ENCODE measurements around the gene KIAA1755. TPM values are rescaled to one million over a fixed set of nuclear protein-coding genes. Genes with fewer than 3 reads are reported as not detected.

KIAA1755 gene, protein sequence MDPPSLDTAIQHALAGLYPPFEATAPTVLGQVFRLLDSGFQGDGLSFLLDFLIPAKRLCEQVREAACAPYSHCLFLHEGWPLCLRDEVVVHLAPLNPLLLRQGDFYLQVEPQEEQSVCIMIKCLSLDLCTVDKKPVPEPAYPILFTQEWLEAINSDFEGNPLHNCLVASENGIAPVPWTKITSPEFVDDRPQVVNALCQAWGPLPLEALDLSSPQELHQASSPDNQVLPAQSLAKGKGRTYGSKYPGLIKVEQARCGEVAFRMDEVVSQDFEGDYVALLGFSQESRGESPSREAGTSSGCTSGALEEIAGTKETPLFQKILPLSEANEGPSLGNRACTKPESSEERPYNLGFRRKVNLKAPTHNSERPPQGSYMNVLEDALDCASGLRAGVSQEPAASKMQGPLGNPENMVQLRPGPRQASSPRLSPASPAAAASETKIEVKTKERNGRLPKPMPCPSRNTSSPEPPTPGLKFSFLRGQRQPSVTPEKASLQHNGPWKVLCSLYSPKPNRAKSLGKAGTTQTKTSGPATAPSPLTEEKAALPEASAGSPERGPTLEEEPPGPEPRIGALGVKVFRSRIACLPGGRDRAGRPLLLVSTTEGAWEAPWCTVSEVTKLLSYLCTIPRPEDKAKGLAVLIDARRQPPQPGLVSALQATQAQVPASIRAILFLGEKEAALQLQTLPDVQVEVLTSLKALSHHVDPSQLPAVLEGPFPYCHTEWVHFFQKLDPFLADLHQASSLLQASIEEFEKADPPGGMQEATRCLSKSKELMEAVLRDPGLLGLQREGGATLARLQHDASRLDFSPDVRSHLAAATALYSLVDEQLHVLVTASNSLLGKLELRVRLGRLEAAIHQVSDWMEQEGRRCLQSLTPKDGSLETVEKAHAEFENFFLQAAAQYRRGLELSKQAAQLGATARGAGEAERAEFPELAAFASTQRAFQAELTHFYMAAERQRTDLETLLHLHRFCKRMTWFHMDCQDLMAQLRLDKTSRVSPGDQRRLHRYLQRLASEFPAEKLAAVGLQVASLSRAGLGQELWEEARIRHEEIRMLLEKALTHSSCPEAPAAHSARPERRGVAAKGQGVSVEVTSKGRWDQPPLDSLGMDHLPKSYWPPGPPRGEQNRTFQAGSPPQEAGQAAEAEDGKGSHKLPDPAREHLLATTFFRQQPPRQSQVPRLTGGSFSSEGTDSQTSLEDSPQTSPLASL
- total RNA-seq, result not detected
- not detected for total RNA-seq (2013)

GRCh38 chr20:38260378-38261053 lies at the start of gene KIAA1755:
TSS of gene KIAA1755 (minus strand) at chr20:38260735. CDS start at chr20:38260500, 235 bp downstream.
- no peak within 1 kb of the TSS for H3K27ac Mint-ChIP-seq
- TF ChIP-seq CTCF (IDR thresholded peaks at IDR 0.05), result no peak
- H3K27me3 Mint-ChIP-seq (ENCODE audit: low read depth in 2 of 2), result peaks cover 44 to 74% of the 10 kb centered on the region in 2 donors
- 12% methylated on average over 52 of the region's 65 CpGs for WGBS (ENCODE audit: insufficient coverage)
- no peak for DNase-seq
- Histone ChIP-seq H3K27me3 (ENCODE audit: control insufficient read depth, insufficient read depth, low read length) (peaks cover 18% of the 10 kb centered on the region), H3K36me3 (ENCODE audit: control insufficient read depth, insufficient read depth, low read length) (no peaks in the 10 kb centered on the region), H3K4me3 (ENCODE audit: low read length) (no peak within 1 kb of the TSS), H3K4me1 (ENCODE audit: control insufficient read depth, insufficient read depth, low read length) (no peaks in the 10 kb centered on the region), H3K27ac (ENCODE audit: low read length) (no peak within 1 kb of the TSS), H3K9me3 (ENCODE audit: control insufficient read depth, insufficient read depth, low read length) (no peaks in the 10 kb centered on the region)
- no peaks in the 10 kb centered on the region for H3K36me3 Mint-ChIP-seq
- no peak within 1 kb of the TSS for H3K4me3 Mint-ChIP-seq
- no peaks in the 10 kb centered on the region for H3K9me3 Mint-ChIP-seq
- intact Hi-C loops (cut with micrococcal nuclease), result no loop called here
- no peak for ATAC-seq
- H3K4me1 Mint-ChIP-seq, result peaks cover 4 to 14% of the 10 kb centered on the region in 2 donors

GRCh38 chr20:38308447-38308846 lies 47.9 kb upstream of the KIAA1755 start:
- no peak overlapping the region for H3K4me3 Mint-ChIP-seq
- H3K4me1 Mint-ChIP-seq, result peaks cover 11 to 19% of the 10 kb centered on the region in 2 donors
- peaks cover 12 to 29% of the 10 kb centered on the region in 2 donors for H3K27me3 Mint-ChIP-seq (ENCODE audit: low read depth in 2 of 2)
- H3K27me3 ChIP-seq (ENCODE audit: control insufficient read depth, insufficient read depth, low read length), result peaks cover 12% of the 10 kb centered on the region
- H3K9me3 ChIP-seq (ENCODE audit: control insufficient read depth, insufficient read depth, low read length), result no peaks in the 10 kb centered on the region
- no peak overlapping the region for H3K4me3 ChIP-seq (ENCODE audit: low read length)
- H3K9me3 Mint-ChIP-seq, result no peaks in the 10 kb centered on the region
- H3K4me1 ChIP-seq (ENCODE audit: control insufficient read depth, insufficient read depth, low read length), result peaks cover 16% of the 10 kb centered on the region
- no peak overlapping the region for H3K27ac Mint-ChIP-seq
- ATAC-seq, result no peak
- 50% methylated on average over 1 of the region's 1 CpG for WGBS (ENCODE audit: insufficient coverage)
- no peak for DNase-seq
- H3K36me3 ChIP-seq (ENCODE audit: control insufficient read depth, insufficient read depth, low read length), result no peaks in the 10 kb centered on the region
- no peaks in the 10 kb centered on the region for H3K36me3 Mint-ChIP-seq
- TF ChIP-seq CTCF (IDR thresholded peaks at IDR 0.05), result no peak
- no peak overlapping the region for H3K27ac ChIP-seq (ENCODE audit: low read length)
- intact Hi-C loops (cut with micrococcal nuclease), result no loop called here

DNA sequence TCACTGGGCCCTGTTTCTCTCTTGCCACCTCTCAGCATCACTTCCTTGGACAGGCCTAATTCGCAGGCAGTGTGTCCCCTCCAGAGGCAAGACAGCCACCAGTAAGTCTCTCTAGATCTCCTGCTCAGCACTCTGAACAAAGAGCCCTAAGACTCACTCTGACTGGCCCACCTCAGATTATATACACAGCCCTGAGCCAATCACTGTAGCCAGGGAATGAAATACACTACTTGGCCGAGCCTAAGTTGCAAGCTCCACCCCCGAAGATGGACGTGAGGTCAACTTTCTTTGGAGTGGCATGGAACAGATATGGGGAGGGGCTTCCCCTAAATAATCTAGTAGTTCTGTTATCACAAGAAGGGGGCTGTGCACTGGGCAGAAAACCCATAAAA lies 47.5 kb upstream of the KIAA1755 start:
- 75% methylated on average over 4 of the region's 4 CpGs for WGBS (ENCODE audit: insufficient coverage)
- H3K4me3 Mint-ChIP-seq, result no peak overlapping the region
- peaks cover 15 to 24% of the 10 kb centered on the region in 2 donors for H3K4me1 Mint-ChIP-seq
- H3K27me3 ChIP-seq (ENCODE audit: control insufficient read depth, insufficient read depth, low read length), result peaks cover 12% of the 10 kb centered on the region
- peaks cover 16% of the 10 kb centered on the region for H3K4me1 ChIP-seq (ENCODE audit: control insufficient read depth, insufficient read depth, low read length)
- H3K27me3 Mint-ChIP-seq (ENCODE audit: low read depth in 2 of 2), result peaks cover 13 to 33% of the 10 kb centered on the region in 2 donors
- H3K36me3 Mint-ChIP-seq, result no peaks in the 10 kb centered on the region
- no peaks in the 10 kb centered on the region for H3K36me3 ChIP-seq (ENCODE audit: control insufficient read depth, insufficient read depth, low read length)
- no peak for DNase-seq
- no peaks in the 10 kb centered on the region for H3K9me3 ChIP-seq (ENCODE audit: control insufficient read depth, insufficient read depth, low read length)
- no peak for ATAC-seq
- no peak overlapping the region for H3K4me3 ChIP-seq (ENCODE audit: low read length)
- H3K27ac Mint-ChIP-seq, result no peak overlapping the region
- intact Hi-C loops (cut with micrococcal nuclease), result no loop called here
- no peaks in the 10 kb centered on the region for H3K9me3 Mint-ChIP-seq
- no peak for TF ChIP-seq CTCF (IDR thresholded peaks at IDR 0.05)
- no peak overlapping the region for H3K27ac ChIP-seq (ENCODE audit: low read length)
